SK-N-SH (cell line): ENCODE data around the gene BTG4. TPM values are rescaled to one million over a fixed set of nuclear protein-coding genes. Genes with fewer than 3 reads are reported as not detected.

ENCODE experiments used
- CTCF ChIA-PET: fragments of 300-600, 350-600 bp; formaldehyde crosslinking; extraction: SDS; loops from one replicate; lab custom pipeline; 2021; lab: Yijun Ruan, JAX
- POLR2A ChIA-PET: fragments of 350-600 bp; sonication (Branson Sonifier 250); formaldehyde crosslinking; extraction: SDS; loops from one replicate; lab custom pipeline; 2020; ENCODE audit warnings: antibody characterized with exemption, inconsistent platforms; lab: Yijun Ruan, JAX
- DNase-seq: peaks from one replicate; pipeline ENCODE4 v3.0.0; 2012
- H2AFZ ChIP-seq: fragments of 200-600 bp; sonication (generic); 2 replicates; pipeline ENCODE4 v1.8.1; 2016; ENCODE audit warnings: antibody characterized with exemption, mild to moderate bottlenecking, low read depth
- H3F3A ChIP-seq: fragments of 200-600 bp; sonication (generic); replicated peaks from 2 replicates; pipeline ENCODE3; 2016; ENCODE audit warnings: antibody characterized with exemption, mild to moderate bottlenecking; ENCODE audit not compliant: insufficient read depth
- H3K27ac ChIP-seq, 2 experiments: fragments of 200-500 bp in 1 of 2; fragments of 200-600 bp in 1 of 2; sonication (Bioruptor generic) in 1 of 2; sonication (generic), shearing (Covaris generic) in 1 of 2; 2 replicates each; pipeline versions ENCODE4 v1.5.1 to v1.6.1; 2014 to 2016; ENCODE audit warnings: low read depth in 2 of 2, inconsistent platforms in 1 of 2, low read length in 1 of 2, mild to moderate bottlenecking in 1 of 2, mixed read lengths in 1 of 2
- H3K27me3 ChIP-seq: fragments of 200-600 bp; sonication (generic), shearing (Covaris generic); 2 replicates; pipeline ENCODE4 v1.6.1; 2016; ENCODE audit warnings: mixed run types; ENCODE audit not compliant: insufficient read depth
- H3K36me3 ChIP-seq, 2 experiments: fragments of 200-500 bp in 1 of 2; fragments of 200-600 bp in 1 of 2; sonication (Bioruptor generic) in 1 of 2; sonication (generic) in 1 of 2; replicated peaks in 1 of 2; 2 replicates each; pipeline versions ENCODE3 to v1.5.1; 2014 to 2016; ENCODE audit warnings: low read length in 1 of 2, mild to moderate bottlenecking in 1 of 2; ENCODE audit not compliant: insufficient read depth in 2 of 2, control insufficient read depth in 1 of 2
- H3K4me1 ChIP-seq, 2 experiments: fragments of 200-500 bp in 1 of 2; fragments of 200-600 bp in 1 of 2; sonication (Bioruptor generic) in 1 of 2; sonication (generic), shearing (Covaris generic) in 1 of 2; 2 replicates each; pipeline versions ENCODE4 v1.5.1 to v1.6.1; 2014 to 2016; ENCODE audit warnings: low read depth in 1 of 2, low read length in 1 of 2, mixed run types in 1 of 2; ENCODE audit not compliant: insufficient read depth in 2 of 2, control insufficient read depth in 1 of 2
- H3K4me2 ChIP-seq: fragments of 200-600 bp; sonication (generic), shearing (Covaris generic); 2 replicates; pipeline ENCODE4 v1.6.1; 2017; ENCODE audit warnings: mixed run types
- H3K4me3 ChIP-seq, 2 experiments: fragments of 200-500 bp in 1 of 2; fragments of 200-600 bp in 1 of 2; sonication (Bioruptor generic) in 1 of 2; sonication (generic), shearing (Covaris generic) in 1 of 2; 2 replicates each; pipeline versions ENCODE4 v1.5.1 to v1.8.1; 2014 to 2016; ENCODE audit warnings: low read depth in 2 of 2, inconsistent platforms in 1 of 2, low read length in 1 of 2, mild to moderate bottlenecking in 1 of 2, mixed read lengths in 1 of 2, moderate library complexity in 1 of 2
- H3K79me2 ChIP-seq: fragments of 200-600 bp; sonication (generic); 2 replicates; pipeline ENCODE4 v1.8.1; 2017; ENCODE audit warnings: mild to moderate bottlenecking; ENCODE audit not compliant: insufficient read depth
- H3K9ac ChIP-seq: fragments of 200-600 bp; sonication (generic); 2 replicates; pipeline ENCODE4 v1.6.1; 2017; ENCODE audit warnings: mixed run types
- H3K9me2 ChIP-seq: fragments of 200-600 bp; sonication (generic); 2 replicates; pipeline ENCODE4 v1.6.1; 2017; ENCODE audit warnings: mixed run types
- H3K9me3 ChIP-seq: fragments of 200-600 bp; sonication (generic); 2 replicates; pipeline ENCODE4 v1.6.1; 2017; ENCODE audit warnings: mixed run types, mild to moderate bottlenecking, moderate library complexity
- H4K20me1 ChIP-seq: fragments of 200-600 bp; sonication (generic); 2 replicates; pipeline ENCODE4 v1.6.1; 2017; ENCODE audit warnings: mild to moderate bottlenecking, mixed run types; ENCODE audit not compliant: insufficient read depth
- CHD2 ChIP-seq: fragments of 150-350 bp; IDR thresholded peaks from 2 replicates; pipeline ENCODE4 v1.6.1; 2018; ENCODE audit warnings: low read length; ENCODE audit not compliant: partially characterized antibody
- EP300 ChIP-seq, 2 experiments: IDR thresholded peaks; 2 replicates each; pipeline versions ENCODE4 v1.4.0 to v1.6.1; 2012; ENCODE audit warnings: borderline replicate concordance in 1 of 2, low read depth in 1 of 2, low read length in 1 of 2
- EZH2phosphoT487 ChIP-seq: fragments of 200-600 bp; sonication (generic); IDR thresholded peaks from 2 replicates; pipeline ENCODE4 v1.6.1; 2017; ENCODE audit warnings: low read depth, mixed run types, mild to moderate bottlenecking, antibody characterized with exemption, moderate library complexity, borderline replicate concordance
- FOSL2 ChIP-seq: IDR thresholded peaks from 2 replicates; pipeline ENCODE4 v1.4.0; 2012; ENCODE audit warnings: low read depth, mild to moderate bottlenecking, moderate library complexity, borderline replicate concordance
- FOXJ3 ChIP-seq: sonication (generic); formaldehyde crosslinking; IDR thresholded peaks from 2 replicates; pipeline ENCODE4 v1.5.1; 2020; ENCODE audit warnings: mild to moderate bottlenecking, missing genetic modification reagents
- FOXM1 ChIP-seq: IDR thresholded peaks from 2 replicates; pipeline ENCODE4 v1.4.0; 2012; ENCODE audit warnings: low read depth, mild to moderate bottlenecking
- GABPA ChIP-seq: IDR thresholded peaks from 2 replicates; pipeline ENCODE4 v1.4.0; 2012; ENCODE audit warnings: low read depth, mild to moderate bottlenecking
- IRF3 ChIP-seq: fragments of 150-350 bp; IDR thresholded peaks from 2 replicates; pipeline ENCODE4 v1.6.1; 2016; ENCODE audit warnings: mild to moderate bottlenecking, low read depth, low read length
- MAX ChIP-seq: IDR thresholded peaks from 2 replicates; pipeline ENCODE4 v1.4.0; 2012; ENCODE audit warnings: low read depth
- MEF2A ChIP-seq: IDR thresholded peaks from 2 replicates; pipeline ENCODE4 v1.4.0; 2012; ENCODE audit warnings: low read depth, borderline replicate concordance
- PBX3 ChIP-seq: IDR thresholded peaks from 2 replicates; pipeline ENCODE4; 2012
- POLR2AphosphoS5 ChIP-seq: IDR thresholded peaks from 2 replicates; pipeline ENCODE4 v1.6.1; 2012; ENCODE audit warnings: low read depth, low read length
- RAD21 ChIP-seq: IDR thresholded peaks from 2 replicates; pipeline ENCODE4 v1.6.1; 2012; ENCODE audit warnings: mild to moderate bottlenecking, low read length
- RCOR1 ChIP-seq: fragments of 150-350 bp; IDR thresholded peaks from 2 replicates; pipeline ENCODE4 v1.6.1; 2017; ENCODE audit warnings: antibody characterized with exemption, low read length
- SIN3A ChIP-seq: IDR thresholded peaks from 2 replicates; pipeline ENCODE4 v1.6.1; 2012; ENCODE audit warnings: low read depth, mild to moderate bottlenecking, low read length, moderate library complexity, borderline replicate concordance
- TAF1 ChIP-seq: IDR thresholded peaks from 2 replicates; pipeline ENCODE4 v1.6.1; 2012; ENCODE audit warnings: low read depth, mild to moderate bottlenecking, low read length, moderate library complexity, borderline replicate concordance
- TCF12 ChIP-seq: IDR thresholded peaks from 2 replicates; pipeline ENCODE4 v1.4.0; 2012
- YY1 ChIP-seq: IDR thresholded peaks from 2 replicates; pipeline ENCODE4 v1.4.0; 2012; ENCODE audit warnings: low read depth, mild to moderate bottlenecking
- WGBS: methylation state at CpG from one replicate; pipeline ENCODE4 v1.1.6; 2017; ENCODE audit warnings: low lambda C conversion rate; 5-methylcytosine and 5-hydroxymethylcytosine counted together
- polyA plus RNA-seq, 3 experiments: library from polyadenylated mRNA; depleted of rRNA; stranded (reverse); fragments of >200 nt; gene quantifications; 2 replicates each; pipeline ENCODE4 v1.2.3, GENCODE V29; 2012
- small RNA-seq, 7 experiments: library from RNA; depleted of rRNA; stranded (forward); fragments of <200 nt; gene quantifications; one replicate each; pipeline ENCODE3, GENCODE V24; 2012

Gene BTG4
- polyA plus RNA-seq, 1 of the 3 experiments (the other 2 are of a cell fraction), result 0.26 TPM

- Histone ChIP-seq H3K79me2 (no peaks in the 10 kb centered on the region), H3K36me3 (no peaks in the 10 kb centered on the region), H3F3A (no peaks in the 10 kb centered on the region), H3K4me3 (no peak overlapping the region), H3K4me2 (no peak overlapping the region; the same call in 1 of the 2 replicates), H3K27me3 (no peaks in the 10 kb centered on the region), H3K9ac (no peak overlapping the region), H4K20me1 (no peaks in the 10 kb centered on the region), H3K9me2 (no peaks in the 10 kb centered on the region), H3K27ac (no peak overlapping the region), H2AFZ (no peak overlapping the region), H3K9me3 (no peaks in the 10 kb centered on the region), H3K4me1 (peaks cover 0 to 3% of the 10 kb centered on the region in 2 experiments; a peak in 2 of 4 replicates)
- WGBS, result 72% methylated on average over 2 of the region's 2 CpGs
- no peak for DNase-seq
- ChIA-PET POLR2A (no interaction called here), CTCF (interaction anchor here (0.6 to 5.6 kb wide), 25 partner anchors 9 to 1245 kb away, joined by 3 to 147 read pairs (median 6); partner anchors contain the start of gene POU2AF3)
- no peak for TF ChIP-seq PBX3
- TF ChIP-seq MAX, result no peak
- no peak for TF ChIP-seq SIN3A
- no peak for TF ChIP-seq RCOR1
- no peak for TF ChIP-seq EP300 (IDR thresholded peaks at IDR 0.05; ENCODE audit: borderline replicate concordance in 1 of 2, low read depth in 1 of 2, low read length in 1 of 2)
- TF ChIP-seq POLR2AphosphoS5, result no peak
- no peak for TF ChIP-seq GABPA
- TF ChIP-seq TCF12, result no peak
- no peak for TF ChIP-seq EZH2phosphoT487
- TF ChIP-seq MEF2A, result no peak
- no peak for TF ChIP-seq FOXM1
- TF ChIP-seq FOXJ3 (CRISPR knock-in tag), result no peak
- TF ChIP-seq IRF3, result no peak
- TF ChIP-seq YY1, result no peak
- no peak for TF ChIP-seq FOSL2
- no peak for TF ChIP-seq TAF1
- TF ChIP-seq CHD2, result no peak
- no peak for TF ChIP-seq RAD21
- TF ChIP-seq, all 33 proteins: peak for 0
Measured at GRCh38 chr11:111445586-111445985, 66.6 kb downstream of the BTG4 start.

Small RNAs within 50 kb of the gene (small RNA-seq; reads per million reads assigned to genes)
- 44.4 to 741 (median 352) reads per million in 7 experiments for gene MIR34B
- gene MIR34C, result 32.7 to 921 (median 322) reads per million in 7 experiments

Other genes starting within 250 kb of the BTG4 start
- 0.07 and 0.18 TPM in 2 replicates for gene POU2AF3, start 213.8 kb downstream of the BTG4 start, polyA plus RNA-seq (2012; rRNA removed)
- 0.05 and 0.07 TPM in 2 replicates for gene POU2AF1, start 133.1 kb downstream of the BTG4 start, polyA plus RNA-seq (2012; rRNA removed)
- gene HOATZ, start 2.4 kb upstream of the BTG4 start, polyA plus RNA-seq (2012; rRNA removed), result 4.4 and 4.9 TPM in 2 replicates
- gene LAYN, start 28.3 kb upstream of the BTG4 start, polyA plus RNA-seq (2012; rRNA removed), result 366 and 437 TPM in 2 replicates
- gene SIK2, start 90.1 kb upstream of the BTG4 start, polyA plus RNA-seq (2012; rRNA removed), result 8.9 and 9.7 TPM in 2 replicates